GM12878 (cell line): ENCODE data around the gene S1PR4. TPM values are rescaled to one million over a fixed set of nuclear protein-coding genes. Genes with fewer than 3 reads are reported as not detected.

Experiments
- ATAC-seq: fragments of 200-7000 bp; cut with Tn5 transposase; 3 replicates; pipeline ENCODE4 v1.9.1; 2020; ENCODE audit warnings: mild to moderate bottlenecking, moderate library complexity
- BruUV-seq: library from RNA; stranded (reverse); fragments of 400-500 nt; replicated peaks from 2 replicates; lab custom pipeline; 2021; lab: Mats Ljungman, UMichigan
- CTCF ChIA-PET: fragments of 300-600 bp; sonication (Branson Sonifier 250); formaldehyde crosslinking; extraction: SDS; loops from one replicate; lab custom pipeline; 2021; ENCODE audit warnings: inconsistent platforms; lab: Yijun Ruan, JAX
- POLR2A ChIA-PET: fragments of 350-600 bp; formaldehyde crosslinking; extraction: SDS; loops from one replicate; lab custom pipeline; 2021; ENCODE audit warnings: inconsistent platforms; lab: Charles Lee
- RAD21 ChIA-PET: fragments of 300-600 bp; sonication (Branson Sonifier 250); formaldehyde crosslinking; loops from one replicate; lab custom pipeline; 2023; ENCODE audit warnings: antibody characterized with exemption; ENCODE audit not compliant: unreplicated experiment; lab: Charles Lee
- SMC1A ChIA-PET: fragments of 300-600 bp; sonication (Branson Sonifier 250); formaldehyde crosslinking; loops from one replicate; lab custom pipeline; 2023; ENCODE audit not compliant: unreplicated experiment, uncharacterized antibody; lab: Charles Lee
- DNase-seq: peaks from one replicate; pipeline ENCODE4 v3.0.0-alpha.2; 2011; ENCODE audit warnings: low read depth, low spot score
- FAIRE-seq: peaks from 3 replicates; lab custom pipeline; 2011; peaks lifted over from hg19 to GRCh38; lab: Jason Lieb, UNC
- H2AFZ ChIP-seq: 2 replicates; pipeline ENCODE4 v1.6.0; 2011; ENCODE audit warnings: low read depth, low read length, control low read depth; ENCODE audit not compliant: control insufficient read depth
- H3K27ac ChIP-seq: 2 replicates; pipeline ENCODE4 v1.5.1; 2011; ENCODE audit warnings: control low read depth; ENCODE audit not compliant: control insufficient read depth, insufficient read depth
- H3K27me3 ChIP-seq, 2 experiments: replicated peaks in 1 of 2; 2 replicates each; pipeline versions ENCODE4 v1.6.0 to v1.6.1; 2011; ENCODE audit warnings: low read length in 1 of 2; ENCODE audit not compliant: control insufficient read depth in 2 of 2, insufficient read depth in 2 of 2
- H3K36me3 ChIP-seq, 2 experiments: 2 replicates each; pipeline ENCODE4 v1.5.1; 2011; ENCODE audit warnings: low read length in 1 of 2; ENCODE audit not compliant: control insufficient read depth in 2 of 2, insufficient read depth in 2 of 2
- H3K4me1 ChIP-seq: 2 replicates; pipeline ENCODE4 v1.6.1; 2011; ENCODE audit warnings: mild to moderate bottlenecking, low read length, moderate library complexity, mixed read lengths; ENCODE audit not compliant: control insufficient read depth, insufficient read depth
- H3K4me2 ChIP-seq: 2 replicates; pipeline ENCODE4 v1.6.0; 2011; ENCODE audit warnings: control low read depth; ENCODE audit not compliant: control insufficient read depth, insufficient read depth
- H3K4me3 ChIP-seq: fragments of 200-600 bp; sonication (generic); 2 replicates; pipeline ENCODE4 v1.5.1; 2016
- H3K79me2 ChIP-seq: 2 replicates; pipeline ENCODE4 v1.6.0; 2011; ENCODE audit warnings: low read length; ENCODE audit not compliant: control insufficient read depth, insufficient read depth
- H3K9ac ChIP-seq: 2 replicates; pipeline ENCODE4 v1.8.0; 2011; ENCODE audit warnings: low read length, control low read depth, mixed read lengths; ENCODE audit not compliant: control insufficient read depth, insufficient read depth
- H3K9me3 ChIP-seq: replicated peaks from 3 replicates; pipeline ENCODE4 v1.5.1; 2011; ENCODE audit warnings: mild to moderate bottlenecking, low read length; ENCODE audit not compliant: control insufficient read depth, insufficient read depth
- H4K20me1 ChIP-seq: 2 replicates; pipeline ENCODE4 v1.6.0; 2011; ENCODE audit not compliant: control insufficient read depth, insufficient read depth
- ASH2L ChIP-seq: fragments of 300-600, 200-600 bp; sonication (generic); IDR thresholded peaks from 2 replicates; pipeline ENCODE4 v1.6.1; 2017; ENCODE audit warnings: low read depth, mild to moderate bottlenecking, borderline replicate concordance
- ATF7 ChIP-seq: fragments of 450-650 bp; IDR thresholded peaks from 2 replicates; pipeline ENCODE4 v1.6.1; 2016; ENCODE audit warnings: low read depth, mild to moderate bottlenecking
- CBFB ChIP-seq: IDR thresholded peaks from 2 replicates; pipeline ENCODE4 v1.6.1; 2016; ENCODE audit warnings: antibody characterized with exemption, low read depth
- CBX3 ChIP-seq: fragments of 200-600 bp; sonication (generic); IDR thresholded peaks from 2 replicates; pipeline ENCODE4 v1.6.1; 2016; ENCODE audit warnings: low read depth, borderline replicate concordance
- CEBPB ChIP-seq, 2 experiments: fragments of 150-350 bp in 1 of 2; IDR thresholded peaks; 2 replicates each; pipeline ENCODE4 v1.6.1; 2012 to 2014; ENCODE audit warnings: low read depth in 2 of 2, low read length in 2 of 2, borderline replicate concordance in 1 of 2, inconsistent platforms in 1 of 2
- CHD2 ChIP-seq: IDR thresholded peaks from 2 replicates; pipeline ENCODE4 v1.6.1; 2011; ENCODE audit warnings: low read depth, low read length, improper control_type of control experiment, borderline replicate concordance
- CHD4 ChIP-seq: fragments of 200-600 bp; sonication (generic); IDR thresholded peaks from 2 replicates; pipeline ENCODE4 v1.6.1; 2016; ENCODE audit warnings: mild to moderate bottlenecking
- CTCF ChIP-seq, 3 experiments: IDR thresholded peaks in 2 of 3; conservative IDR thresholded peaks in 1 of 3; 2 replicates each; pipeline ENCODE4 v1.5.1; 2011; ENCODE audit warnings: low read depth in 3 of 3, low read length in 3 of 3, mild to moderate bottlenecking in 3 of 3, control low read depth in 2 of 3, moderate library complexity in 2 of 3, inconsistent platforms in 1 of 3, mixed read lengths in 1 of 3; ENCODE audit not compliant: control insufficient read depth in 2 of 3, insufficient read depth in 1 of 3; ENCODE audit errors: extremely low read depth in 1 of 3
- E2F4 ChIP-seq: IDR thresholded peaks from 2 replicates; pipeline ENCODE4 v1.6.1; 2012; ENCODE audit warnings: low read depth, low read length, improper control_type of control experiment
- EGR1 ChIP-seq, 2 experiments: IDR thresholded peaks; 1 replicate in 1 of 2; 2 replicates in 1 of 2; pipeline ENCODE4 v1.6.1; 2011 to 2012; ENCODE audit warnings: low read depth in 2 of 2, low read length in 2 of 2, borderline replicate concordance in 1 of 2, mild to moderate bottlenecking in 1 of 2, moderate library complexity in 1 of 2
- ESRRA ChIP-seq: IDR thresholded peaks from 2 replicates; pipeline ENCODE4 v1.6.1; 2012; ENCODE audit warnings: mild to moderate bottlenecking, low read length, improper control_type of control experiment
- FOS ChIP-seq: IDR thresholded peaks from 3 replicates; pipeline ENCODE4 v1.6.1; 2011; ENCODE audit warnings: borderline replicate concordance; ENCODE audit not compliant: insufficient read length; ENCODE audit errors: extremely low read depth
- FOXK2 ChIP-seq: fragments of 450-650 bp; IDR thresholded peaks from 2 replicates; pipeline ENCODE4 v1.6.1; 2017; ENCODE audit warnings: mild to moderate bottlenecking, moderate library complexity
- IKZF1 ChIP-seq: fragments of 450-650 bp; conservative IDR thresholded peaks from 2 replicates; pipeline ENCODE4 v1.6.1; 2017; ENCODE audit warnings: antibody characterized with exemption, mild to moderate bottlenecking
- IRF5 ChIP-seq: fragments of 450-650 bp; IDR thresholded peaks from 2 replicates; pipeline ENCODE4 v1.6.1; 2017; ENCODE audit warnings: borderline replicate concordance
- JUNB ChIP-seq: IDR thresholded peaks from 2 replicates; pipeline ENCODE4 v1.6.1; 2016; ENCODE audit warnings: antibody characterized with exemption, mild to moderate bottlenecking
- KLF5 ChIP-seq: fragments of 450-650 bp; IDR thresholded peaks from 2 replicates; pipeline ENCODE4 v1.6.1; 2014; ENCODE audit warnings: mild to moderate bottlenecking; ENCODE audit not compliant: partially characterized antibody
- NFYA ChIP-seq: IDR thresholded peaks from 2 replicates; pipeline ENCODE4 v1.6.1; 2011; ENCODE audit warnings: low read depth, mild to moderate bottlenecking, low read length, improper control_type of control experiment, borderline replicate concordance
- RAD21 ChIP-seq: IDR thresholded peaks from 2 replicates; pipeline ENCODE4 v1.6.1; 2011; ENCODE audit warnings: mild to moderate bottlenecking, low read depth, low read length, moderate library complexity; ENCODE audit not compliant: insufficient read depth
- STAT1 ChIP-seq: fragments of 450-650 bp; conservative IDR thresholded peaks from 2 replicates; pipeline ENCODE4 v1.6.1; 2014; ENCODE audit warnings: antibody characterized with exemption, mild to moderate bottlenecking
- YY1 ChIP-seq: IDR thresholded peaks from 2 replicates; pipeline ENCODE4 v1.6.1; 2011; ENCODE audit warnings: low read depth, mild to moderate bottlenecking, low read length
- ZNF24 ChIP-seq: fragments of 450-650 bp; IDR thresholded peaks from 2 replicates; pipeline ENCODE4 v1.6.1; 2017; ENCODE audit warnings: antibody characterized with exemption, mild to moderate bottlenecking
- WGBS: methylation state at CpG from one replicate; pipeline ENCODE4 v1.1.6; 2016; ENCODE audit warnings: low lambda C conversion rate; ENCODE audit not compliant: insufficient replicate concordance, insufficient coverage; ENCODE audit errors: missing lambda C conversion rate; 5-methylcytosine and 5-hydroxymethylcytosine counted together
- in situ Hi-C: fragments of 300-500 bp; cut with MboI; formaldehyde crosslinking; loops from 9 replicates; pipeline ENCODE4 v1.14.3; 2018; ENCODE audit warnings: mixed read lengths
- intact Hi-C: fragments of 100-400 bp; cut with micrococcal nuclease; formaldehyde crosslinking; loops from one replicate; pipeline ENCODE4 v1.14.2; 2022; ENCODE audit not compliant: unreplicated experiment
- polyA plus RNA-seq, 11 experiments: library from polyadenylated mRNA; depleted of rRNA in 4 of 11; unstranded in 6 of 11; stranded (reverse) in 5 of 11; fragments of >200 nt; fragmentation: Nextera tagmentation in 4 of 11; fragmentation: Illumina TruSeq in 1 of 11; extraction: Ambion mirVana in 4 of 11; extraction: Trizol in 1 of 11; gene quantifications; 1 replicate in 1 of 11; 2 replicates in 10 of 11; pipeline versions ENCODE4 v1.2.1 to v1.2.3, GENCODE V29; 2011 to 2016; ENCODE audit warnings: inconsistent platforms in 2 of 11, missing spikeins in 2 of 11, low read depth in 1 of 11
- total RNA-seq, 4 experiments: library from RNA; depleted of rRNA in 3 of 4; stranded (reverse); fragments of >200 nt in 3 of 4; fragmentation: Illumina TruSeq in 1 of 4; extraction: Trizol in 1 of 4; gene quantifications; 2 replicates each; pipeline versions ENCODE4 v1.2.1 to v1.2.3, GENCODE V29; 2013 to 2021

The S1PR4 gene
- total and polyA plus RNA-seq, 10 of the 15 experiments (the other 5 are each of a cell fraction or from before 2014, with no cell fraction given), result 0.19 to 57.7 (median 32.4) TPM; not detected in 1

DNA sequence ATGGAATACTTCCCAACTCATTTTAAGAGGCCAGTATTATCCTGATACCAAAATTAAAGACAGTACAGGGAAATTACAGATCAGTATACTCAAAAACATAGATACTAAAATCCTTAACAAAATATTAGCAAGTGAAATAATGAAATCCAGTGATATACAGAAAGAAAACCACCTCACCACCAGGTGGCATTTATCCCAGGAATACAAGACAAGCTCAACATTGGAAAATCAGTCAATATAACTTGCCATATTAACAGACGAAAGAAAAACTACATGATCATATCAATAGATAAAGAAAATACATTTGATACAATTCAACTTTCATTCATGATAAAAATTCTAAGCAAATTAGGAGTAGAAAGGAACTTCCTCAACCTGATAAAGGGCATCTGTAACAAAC lies 49.5 kb upstream of the S1PR4 start:
- in situ Hi-C loops (no loop called here), intact Hi-C loops (loop anchor here (1.0 to 10.0 kb wide), 2 partner anchors 34 to 54 kb away; no protein-coding TSS in a partner anchor)
- Histone ChIP-seq H3K79me2 (no peaks in the 10 kb centered on the region), H3K4me3 (no peak overlapping the region), H4K20me1 (no peaks in the 10 kb centered on the region), H3K9ac (no peak overlapping the region), H3K4me1 (peaks cover 31% of the 10 kb centered on the region), H3K36me3 (no peaks in the 10 kb centered on the region), H3K27me3 (no peaks in the 10 kb centered on the region), H2AFZ (no peak overlapping the region), H3K9me3 (no peaks in the 10 kb centered on the region), H3K27ac (no peak overlapping the region), H3K4me2 (no peak overlapping the region)
- ATAC-seq (no peak), DNase-seq (no peak), FAIRE-seq (no peak)
- 0% methylated on average over 1 of the region's 1 CpG for WGBS
- BruUV-seq, result no TSS peak
- ChIA-PET SMC1A (interaction anchor here (0.8 to 3.3 kb wide), 7 partner anchors 8 to 36 kb away, joined by 3 to 35 read pairs (median 6); no protein-coding TSS in a partner anchor), RAD21 (interaction anchor here (0.8 to 1.7 kb wide), 8 partner anchors 9 to 179 kb away, joined by 3 to 11 read pairs (median 5); no protein-coding TSS in a partner anchor), CTCF (interaction anchor here (0.7 to 6.7 kb wide), 19 partner anchors 9 to 481 kb away, joined by 3 to 117 read pairs (median 4); no protein-coding TSS in a partner anchor), POLR2A (interaction anchor here (1.3 to 4.1 kb wide), 5 partner anchors 11 to 179 kb away, joined by 3 to 14 read pairs (median 4); partner anchors contain the start of gene S1PR4)
- TF ChIP-seq FOXK2 (no peak), IKZF1 (no peak), CTCF (IDR thresholded peaks at IDR 0.05 in 2 of 3, conservative IDR thresholded peaks at IDR 0.05 in 1 of 3; ENCODE audit: control insufficient read depth in 2 of 3, extremely low read depth in 1 of 3, insufficient read depth in 1 of 3, low read depth in 3 of 3, low read length in 3 of 3) (peak in 1 of 3 experiments; percentile 34; a peak in 2 of 6 replicates), ATF7 (no peak), ESRRA (no peak), CHD2 (no peak), RAD21 (peak; percentile 27; the same call in 1 of the 2 replicates), STAT1 (no peak), CBX3 (no peak), KLF5 (no peak), E2F4 (no peak), ASH2L (no peak), CBFB (no peak), CEBPB (IDR thresholded peaks at IDR 0.05; ENCODE audit: borderline replicate concordance in 1 of 2, low read depth in 2 of 2, low read length in 2 of 2) (no peak), ZNF24 (0 out of 2 replicates have a peak, but pooled peaks have one; percentile 34), EGR1 (IDR thresholded peaks at IDR 0.05; ENCODE audit: borderline replicate concordance in 1 of 2, low read depth in 2 of 2, low read length in 2 of 2) (no peak), FOS (no peak), JUNB (no peak), CHD4 (no peak), YY1 (no peak), NFYA (no peak), IRF5 (no peak)
